Endometrial microvascular endothelial cells (primary cell): ENCODE measurements around the gene SIX5. TPM values are rescaled to one million over a fixed set of nuclear protein-coding genes. Genes with fewer than 3 reads are reported as not detected.
"Not testable (repeated sequence)": the region's sequence is repeated elsewhere in the genome, so short reads cannot be mapped to it uniquely, and the experiment has no call there.

ENCODE experiments used
- in situ Hi-C: cut with HindIII; loops from 2 replicates; pipeline ENCODE4 v1.10.0; 2017; ENCODE audit warnings: low sequenced_read_pairs, low pct_unique_long_range_greater_than_20kb; ENCODE audit errors: inconsistent ontology term
- total RNA-seq: library from RNA; depleted of rRNA; stranded (reverse); fragments of >200 nt; gene quantifications from one replicate; pipeline ENCODE4 v1.2.3, GENCODE V29; 2015; ENCODE audit errors: inconsistent ontology term

Gene SIX5
- total RNA-seq, 1 donor from 2014 or later, result 6.8 TPM

DNA sequence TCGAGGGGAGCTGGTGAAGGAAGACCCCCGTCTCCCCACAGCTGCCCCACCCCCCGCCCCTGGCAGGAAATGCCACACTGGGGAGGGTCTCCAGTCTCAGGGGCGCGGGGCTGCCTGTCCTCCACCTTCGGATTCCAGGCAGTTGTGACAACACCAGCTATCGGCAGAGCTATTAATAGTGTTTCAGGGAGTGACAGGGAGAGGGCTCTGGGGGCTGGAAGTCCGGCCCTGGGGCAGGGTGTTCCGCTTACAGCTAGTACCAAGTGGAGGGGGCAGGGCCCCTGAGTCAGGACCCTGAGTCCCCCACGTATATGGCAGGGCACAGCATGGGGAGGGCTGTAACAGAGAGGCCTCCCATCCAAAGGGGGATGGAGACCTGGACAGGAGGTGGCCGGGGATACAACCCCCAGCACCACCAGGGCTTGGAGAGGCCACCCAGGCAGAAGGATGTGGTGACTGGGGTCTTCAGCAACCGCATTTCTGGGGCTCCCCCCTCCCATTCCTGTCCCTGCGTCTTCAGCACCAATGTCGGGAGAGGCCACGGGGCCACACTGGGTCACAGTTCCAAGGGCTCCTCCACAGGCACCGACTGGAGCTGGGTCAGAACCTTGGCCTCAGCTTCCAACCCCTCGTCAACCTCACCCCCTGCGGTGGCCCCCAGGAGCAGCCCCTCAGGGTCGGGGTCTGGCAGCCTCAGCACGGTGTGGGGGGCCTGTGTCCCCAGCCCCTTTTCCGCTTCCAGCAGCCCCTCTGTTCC is 3.9 kb downstream of the SIX5 start:
- in situ Hi-C loops, result no loop called here

DNA sequence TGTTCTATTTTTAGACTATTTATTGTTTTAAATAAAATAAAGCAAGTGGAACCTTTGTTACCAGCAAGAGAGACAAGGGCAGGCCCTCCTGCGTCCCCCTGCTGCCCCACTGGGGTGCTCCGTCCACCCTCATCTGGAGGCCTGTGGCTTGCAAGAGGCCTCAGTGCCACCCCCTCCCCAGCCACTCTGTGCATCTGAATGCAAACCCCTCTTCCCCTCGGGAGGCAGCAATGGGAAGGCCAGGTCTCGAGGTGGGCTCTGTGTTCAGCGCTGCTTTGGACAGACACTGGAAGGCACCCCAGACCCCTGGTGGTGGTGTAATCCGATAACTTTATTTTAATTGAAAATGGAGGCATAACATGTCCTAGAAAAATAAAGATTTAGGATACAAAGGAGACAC is 4.6 kb downstream of the SIX5 start:
- in situ Hi-C loops, result no loop called here

- in situ Hi-C loops, result no loop called here
Measured at GRCh38 chr19:45763691-45764294, 5.3 kb downstream of the SIX5 start.

GRCh38 chr19:45762870-45763631 is 6.0 kb downstream of the SIX5 start:
- in situ Hi-C loops, result no loop called here

DNA sequence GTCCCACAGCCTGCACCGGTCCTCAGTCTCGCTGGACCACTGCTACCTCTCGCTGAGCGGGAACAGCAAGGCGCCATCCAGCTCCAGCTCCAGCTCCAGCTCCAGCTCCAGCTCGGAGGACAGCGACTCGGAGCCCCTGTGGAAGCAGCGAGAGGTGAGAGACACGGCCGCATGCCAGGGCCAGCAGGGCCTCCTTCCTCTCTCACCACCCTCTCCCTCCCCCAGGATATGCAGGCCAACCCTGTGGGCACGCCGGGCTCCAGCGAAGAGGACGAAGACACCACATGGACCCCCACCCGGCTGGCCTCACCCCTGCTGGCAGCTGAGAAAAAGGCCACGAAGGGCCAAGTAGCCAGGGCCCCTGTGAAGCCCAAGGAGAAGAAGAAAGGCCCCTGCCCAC is 7.3 kb downstream of the SIX5 start:
- in situ Hi-C loops, result no loop called here

DNA sequence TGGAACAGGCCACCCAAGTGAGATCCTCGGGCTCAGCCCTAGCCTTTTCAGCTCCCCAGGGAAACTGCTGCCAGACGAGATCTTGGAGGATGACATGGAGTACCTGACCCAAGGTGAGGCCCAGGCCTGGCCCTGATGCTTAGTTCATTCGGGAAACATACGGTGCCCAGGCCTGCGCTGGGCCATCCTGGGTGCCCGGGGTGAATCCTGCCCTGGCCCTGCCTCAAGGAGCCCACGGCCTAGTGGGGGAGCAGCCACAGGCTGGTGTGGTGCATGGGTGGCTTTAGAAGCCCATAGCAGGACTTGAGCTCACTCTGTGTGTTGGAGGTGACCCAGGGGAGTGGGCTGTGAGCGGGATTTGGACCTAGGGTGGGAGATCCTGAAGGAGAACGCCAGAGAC is 10.1 kb downstream of the SIX5 start:
- in situ Hi-C loops, result no loop called here

DNA sequence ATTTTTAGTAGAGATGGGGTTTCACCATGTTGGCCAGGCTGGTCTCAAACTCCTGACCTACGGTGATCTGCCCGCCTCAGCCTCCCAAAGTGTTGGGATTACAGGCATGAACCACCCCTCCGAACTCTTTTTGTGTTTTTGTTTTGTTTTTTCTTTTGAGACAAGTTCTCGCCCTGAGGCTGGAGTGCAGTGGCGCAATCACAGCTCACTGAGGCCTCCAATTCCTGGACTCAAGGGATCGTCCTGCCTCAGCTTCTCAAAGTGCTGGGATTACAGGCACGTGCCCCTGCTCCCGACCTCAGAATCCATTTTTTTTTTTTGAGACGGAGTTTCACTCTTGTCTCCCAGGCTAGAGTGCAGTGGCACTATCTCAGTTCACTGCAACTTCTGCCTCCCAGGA is 11.4 kb downstream of the SIX5 start:
- in situ Hi-C loops, result no loop called here

- in situ Hi-C loops, result no loop called here
Measured at GRCh38 chr19:45754323-45754722, 14.7 kb downstream of the SIX5 start.

DNA sequence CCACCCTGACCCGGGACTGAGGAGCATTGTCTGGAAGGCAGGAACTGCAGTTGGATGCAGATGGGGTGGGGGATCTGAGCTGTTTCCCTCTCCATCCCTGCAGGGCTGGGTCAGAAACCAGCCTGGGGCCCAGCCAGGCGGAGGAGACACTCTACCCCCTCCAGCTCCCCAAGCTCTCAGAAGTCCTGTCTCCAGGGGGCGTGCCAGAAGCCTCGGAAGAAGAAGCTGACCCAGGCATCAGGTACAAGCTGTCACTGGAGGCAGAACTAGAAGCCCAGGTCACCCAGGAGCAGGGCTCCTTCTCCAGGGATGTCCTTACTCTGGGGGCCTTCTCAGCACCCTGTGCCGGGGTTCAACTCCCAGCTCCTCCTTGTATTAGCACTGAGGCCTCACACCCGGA is 15.5 kb downstream of the SIX5 start:
- in situ Hi-C loops, result no loop called here

DNA sequence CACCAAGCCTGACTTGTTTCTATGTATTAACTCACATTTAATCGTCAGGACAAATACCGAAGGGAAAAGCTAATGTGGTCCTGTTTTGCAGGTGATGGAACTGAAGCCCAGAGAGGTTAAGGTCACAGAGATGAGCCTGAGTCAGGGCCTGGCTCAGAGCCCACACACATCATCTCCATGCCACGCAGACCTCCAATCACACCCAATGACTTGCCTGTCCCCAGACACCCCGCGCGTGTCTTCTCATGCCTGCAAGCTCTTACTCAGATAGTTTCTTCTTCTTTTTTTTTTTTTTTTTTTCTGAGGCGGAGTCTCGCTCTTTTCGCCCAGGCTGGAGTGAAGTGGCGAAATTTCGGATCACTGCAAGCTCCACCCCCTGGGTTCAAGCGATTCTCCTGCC is 16.4 kb downstream of the SIX5 start:
- in situ Hi-C loops, result no loop called here

DNA sequence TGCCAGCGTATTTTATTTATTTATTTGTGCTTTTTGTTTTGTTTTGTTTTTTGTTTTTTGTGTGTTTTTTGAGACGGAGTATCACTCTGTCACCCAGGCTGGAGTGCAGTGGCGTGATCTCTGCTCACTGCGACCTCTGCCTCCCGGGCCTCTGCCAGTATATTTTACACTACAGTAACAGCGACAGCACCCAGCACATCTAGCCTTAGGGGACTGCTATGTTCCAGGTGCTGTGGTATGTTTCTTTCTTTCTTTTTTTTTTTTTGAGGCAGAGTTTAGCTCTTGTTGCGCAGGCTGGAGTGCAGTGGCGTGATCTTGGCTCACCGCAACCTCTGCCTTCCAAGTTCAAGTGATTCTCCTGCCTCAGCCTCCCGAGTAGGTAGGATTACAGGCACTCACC is 17.6 kb downstream of the SIX5 start:
- in situ Hi-C loops, result not testable (repeated sequence)

GRCh38 chr19:45747513-45747912 is 21.5 kb downstream of the SIX5 start:
- in situ Hi-C loops, result no loop called here

- in situ Hi-C loops, result no loop called here
Measured at GRCh38 chr19:45746866-45747265, 22.2 kb downstream of the SIX5 start.

DNA sequence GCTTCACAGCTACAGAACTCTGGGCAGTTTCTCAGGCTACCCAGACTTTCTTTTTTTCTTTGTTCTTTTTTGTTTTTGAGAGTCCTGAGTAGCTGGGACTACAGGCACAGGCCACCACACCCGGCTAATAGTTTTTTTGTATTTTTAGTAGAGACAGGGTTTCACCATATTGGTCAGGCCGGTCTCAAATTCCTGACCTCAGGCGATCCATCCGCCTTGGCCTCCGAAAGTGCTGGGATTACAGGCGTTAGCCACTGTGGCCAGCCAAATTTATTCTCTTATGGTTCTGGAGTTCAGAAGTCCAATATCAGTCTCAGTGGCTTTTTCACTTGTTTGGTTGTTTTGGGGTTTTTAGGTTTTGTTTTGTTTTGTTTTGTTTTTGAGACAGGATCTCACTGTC is 23.4 kb downstream of the SIX5 start:
- in situ Hi-C loops, result no loop called here

DNA sequence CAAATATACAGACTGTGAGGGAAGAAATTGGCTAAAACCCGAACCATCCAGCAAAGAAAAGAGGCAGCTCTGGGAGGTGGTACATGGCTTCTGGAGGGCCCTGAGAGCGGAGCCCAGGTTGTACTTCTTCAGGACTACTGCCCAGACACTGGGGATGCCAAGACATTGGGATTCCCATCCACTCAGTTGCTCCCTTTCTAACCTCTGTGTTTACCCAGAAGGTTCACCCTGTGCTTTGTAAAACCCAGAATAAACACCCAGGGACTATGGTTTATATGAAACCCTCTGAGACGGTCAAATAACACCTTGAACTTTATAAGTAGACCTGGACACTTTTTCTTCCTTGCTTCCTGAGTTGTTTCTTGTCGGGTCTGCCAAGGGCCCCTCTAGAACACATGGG is 26.1 kb downstream of the SIX5 start:
- in situ Hi-C loops, result no loop called here

- in situ Hi-C loops, result no loop called here
Measured at GRCh38 chr19:45739498-45740439, 29.3 kb downstream of the SIX5 start.

DNA sequence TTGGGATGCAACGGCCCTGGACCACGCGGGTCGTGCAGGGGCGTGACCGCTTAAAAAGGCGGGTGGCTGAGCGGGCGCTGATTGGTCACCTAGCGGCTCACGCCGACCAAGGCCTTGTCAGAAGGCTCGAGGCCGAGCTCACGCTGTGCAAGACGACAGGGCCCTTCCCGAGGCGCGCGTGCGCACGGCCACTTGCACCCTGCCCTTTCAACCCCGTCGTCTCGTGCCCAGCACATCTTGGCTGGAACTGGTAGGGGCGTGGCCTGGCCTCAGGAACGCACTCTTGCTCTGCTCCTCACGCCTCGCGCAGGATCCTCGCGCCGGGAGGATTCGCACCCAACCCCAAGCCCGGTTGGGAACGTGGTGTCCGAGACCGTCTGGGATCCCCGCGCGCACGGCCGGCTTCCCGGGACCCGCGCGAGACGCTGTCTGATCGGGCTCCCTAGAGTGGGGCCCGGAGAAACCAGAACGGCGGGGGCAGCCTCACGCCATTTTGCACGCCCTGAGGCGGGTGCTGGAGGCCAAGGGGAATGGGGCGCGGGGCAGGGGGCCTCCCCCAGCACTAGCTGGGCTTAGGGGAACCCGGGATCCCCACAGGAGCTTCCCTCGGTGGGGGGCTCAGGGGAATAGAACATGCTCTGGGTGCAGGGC is 35.8 kb downstream of the SIX5 start, which contains the start of gene MEIOSIN:
TSS of gene MEIOSIN (plus strand) at position 280 of the 651 bp plus-strand sequence. CDS start 1,938 bp downstream, outside the sequence.
- in situ Hi-C loops, result no loop called here
